HEK293T (cell line): ENCODE measurements around the gene WWC2.

Experiments used
- BHLHE40 ChIP-seq: fragments of 450-650 bp; IDR thresholded peaks from 2 replicates; pipeline ENCODE4 v1.6.1; 2016; ENCODE audit warnings: mild to moderate bottlenecking, moderate library complexity, borderline replicate concordance
- ELF4 ChIP-seq: fragments of 450-650 bp; IDR thresholded peaks from 2 replicates; pipeline ENCODE4 v1.6.1; 2017; ENCODE audit warnings: antibody characterized with exemption
- FOXA1 ChIP-seq: fragments of 450-650 bp; IDR thresholded peaks from 2 replicates; pipeline ENCODE4 v1.6.1; 2016; ENCODE audit warnings: mild to moderate bottlenecking
- FOXK2 ChIP-seq: fragments of 450-650 bp; IDR thresholded peaks from 2 replicates; pipeline ENCODE4 v1.6.1; 2016; ENCODE audit warnings: mild to moderate bottlenecking
- FOXM1 ChIP-seq: fragments of 450-650 bp; IDR thresholded peaks from 2 replicates; pipeline ENCODE4 v1.6.1; 2017; ENCODE audit warnings: mild to moderate bottlenecking, borderline replicate concordance
- HDGF ChIP-seq: fragments of 450-650 bp; IDR thresholded peaks from 2 replicates; pipeline ENCODE4 v1.6.1; 2017; ENCODE audit warnings: antibody characterized with exemption, borderline replicate concordance
- LEF1 ChIP-seq: fragments of 450-650 bp; IDR thresholded peaks from 2 replicates; pipeline ENCODE4 v1.6.1; 2017; ENCODE audit warnings: mild to moderate bottlenecking, borderline replicate concordance
- SP1 ChIP-seq: fragments of 450-650 bp; IDR thresholded peaks from 2 replicates; pipeline ENCODE4 v1.6.1; 2017
- SUZ12 ChIP-seq: fragments of 450-650 bp; IDR thresholded peaks from 2 replicates; pipeline ENCODE4 v1.6.1; 2016; ENCODE audit warnings: mild to moderate bottlenecking
- TARDBP ChIP-seq: fragments of 450-650 bp; IDR thresholded peaks from 2 replicates; pipeline ENCODE4 v1.6.1; 2016
- ZNF384 ChIP-seq: fragments of 450-650 bp; IDR thresholded peaks from 2 replicates; pipeline ENCODE4 v1.6.1; 2016

DNA sequence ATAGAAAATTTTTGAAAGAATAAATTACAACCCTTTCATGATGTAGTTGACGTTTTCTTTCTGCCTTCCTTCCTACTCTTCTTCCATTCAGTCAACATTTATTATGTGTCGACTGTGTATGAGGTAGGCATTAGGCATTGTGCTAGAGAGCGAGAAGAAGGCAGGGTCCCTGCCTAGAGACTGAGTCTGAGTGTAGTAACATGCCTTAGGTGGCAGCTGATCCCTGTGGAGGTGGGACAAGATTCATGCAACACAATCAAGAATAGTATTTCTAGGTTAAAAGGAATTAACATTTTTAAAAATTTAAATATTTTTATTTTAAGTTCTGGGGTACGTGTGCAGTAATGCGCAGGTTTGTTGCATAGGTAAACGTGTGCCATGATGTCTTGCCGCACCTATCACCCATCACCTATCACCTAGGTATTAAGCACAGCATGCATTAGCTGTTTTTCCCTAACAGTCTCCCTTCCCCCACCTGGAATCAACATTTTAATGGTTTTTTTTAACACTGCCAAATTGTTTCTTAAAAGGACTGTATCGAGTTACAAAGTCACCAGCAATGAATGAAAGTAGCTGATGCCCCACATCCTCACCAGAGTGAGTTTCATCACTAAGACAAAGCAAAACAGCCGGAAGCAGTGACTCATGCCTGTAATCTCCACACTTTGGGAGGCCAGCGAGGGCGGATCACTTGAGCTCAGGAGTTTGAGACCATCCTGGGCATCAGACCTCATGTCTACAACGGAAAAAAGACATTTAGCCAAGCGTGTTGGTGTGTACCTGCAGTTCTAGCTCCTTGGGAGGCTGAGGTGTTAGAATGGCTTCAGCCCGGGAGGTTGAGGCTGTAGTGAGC lies 84.0 kb downstream of the WWC2 start:
- TF ChIP-seq FOXM1 (no peak), LEF1 (no peak), FOXA1 (no peak), FOXK2 (no peak), BHLHE40 (no peak), SP1 (no peak), HDGF (no peak), TARDBP (no peak), ELF4 (no peak), ZNF384 (no peak), SUZ12 (no peak)
